ENCODE measurements around the gene IL17RE. TPM values are rescaled to one million over a fixed set of nuclear protein-coding genes. Genes with fewer than 3 reads are reported as not detected.

Gene IL17RE
- total and polyA plus RNA-seq, 2 experiments from 2014 or later = 1.1 to 3.4 TPM

- TF ChIP-seq REST (IDR thresholded peaks at IDR 0.05; ENCODE audit: unreplicated experiment) = no peak
- no peak for TF ChIP-seq ETS1 (IDR thresholded peaks at IDR 0.05)
- no peak for TF ChIP-seq JUNB (IDR thresholded peaks at IDR 0.05; ENCODE audit: unreplicated experiment)
- TF ChIP-seq NANOG (IDR thresholded peaks at IDR 0.05; ENCODE audit: borderline replicate concordance) = no peak
Observed at GRCh38 chr3:9916346-9916733, 13.7 kb downstream of the IL17RE start (continued).

GRCh38 chr3:9916734-9917680 is 14.4 kb downstream of the IL17RE start, which contains the start of gene IL17RC:
Gene IL17RC, plus strand, starts transcription at chr3:9917098. Its CDS starts 218 bp downstream, at chr3:9917316.
- Histone ChIP-seq H2AFZ (peak within 1 kb of the TSS; percentile 86), H3K4me1 (ENCODE audit: insufficient read depth) (peaks cover 17% of the 10 kb centered on the region), H3K36me3 (ENCODE audit: insufficient read depth) (no peaks in the 10 kb centered on the region), H3K27me3 (ENCODE audit: insufficient read depth) (peaks cover 12% of the 10 kb centered on the region; the same call in 1 of the 2 replicates), H3K27ac (ENCODE audit: low read depth) (no peak within 1 kb of the TSS), H3K4me2 (peak within 1 kb of the TSS; percentile 91), H4K20me1 (replicated peaks; ENCODE audit: insufficient read depth) (no peaks in the 10 kb centered on the region), H3K79me2 (replicated peaks; ENCODE audit: insufficient read depth) (no peaks in the 10 kb centered on the region), H3K9me2 (ENCODE audit: insufficient read depth) (0 out of 2 replicates have a peak, but pooled peaks cover 4% of the 10 kb centered on the region), H3F3A (replicated peaks; ENCODE audit: low read depth) (0 out of 2 replicates have a peak, but pooled peaks cover 5% of the 10 kb centered on the region), H3K4me3 (peak within 1 kb of the TSS; percentile 72)
- peaks cover 16% of the 10 kb centered on the region for H3K4me1 Mint-ChIP-seq
- peaks cover 6% of the 10 kb centered on the region for H3K9me3 Mint-ChIP-seq
- peak within 1 kb of the TSS; percentile 77 for H3K4me3 Mint-ChIP-seq
- H3K36me3 Mint-ChIP-seq (ENCODE audit: low read depth) = peaks cover 6% of the 10 kb centered on the region
- DNase-seq (ENCODE audit: low spot score) = peak; percentile 91
- peak; percentile 78 for ATAC-seq
- peaks cover 8% of the 10 kb centered on the region for H3K27me3 Mint-ChIP-seq (ENCODE audit: insufficient read depth, low read depth, poor library complexity)
- no peak within 1 kb of the TSS for H3K27ac Mint-ChIP-seq
- TF ChIP-seq ETS1 (IDR thresholded peaks at IDR 0.05) (no peak), CTCF (conservative IDR thresholded peaks at IDR 0.05; ENCODE audit: low read depth in 2 of 2) (0 out of 4 replicates have a peak, but pooled peaks of 1 of the 2 experiments have one; percentile 9), STAT1 (IDR thresholded peaks at IDR 0.05; ENCODE audit: unreplicated experiment) (no peak), EZH2 (IDR thresholded peaks at IDR 0.05; ENCODE audit: low read depth, unreplicated experiment) (no peak), ZNF331 (CRISPR knock-in tag; IDR thresholded peaks at IDR 0.05; ENCODE audit: low read depth) (no peak), EZH2phosphoT487 (IDR thresholded peaks at IDR 0.05; ENCODE audit: unreplicated experiment) (no peak), ZNF114 (CRISPR knock-in tag; IDR thresholded peaks at IDR 0.05) (no peak), CREB1 (CRISPR knock-in tag; IDR thresholded peaks at IDR 0.05; ENCODE audit: low read depth) (no peak), REST (IDR thresholded peaks at IDR 0.05; ENCODE audit: unreplicated experiment) (no peak)
